GM04503 (cell line): ENCODE data around the gene APOBEC3A.
"Not testable (repeated sequence)": the region's sequence is repeated elsewhere in the genome, so short reads cannot be mapped to it uniquely, and the experiment has no call there.

Experiments used
- DNase-seq: peaks from one replicate; pipeline ENCODE4 v3.0.0-alpha.2; 2012; ENCODE audit warnings: low read depth

Gene APOBEC3A

DNA sequence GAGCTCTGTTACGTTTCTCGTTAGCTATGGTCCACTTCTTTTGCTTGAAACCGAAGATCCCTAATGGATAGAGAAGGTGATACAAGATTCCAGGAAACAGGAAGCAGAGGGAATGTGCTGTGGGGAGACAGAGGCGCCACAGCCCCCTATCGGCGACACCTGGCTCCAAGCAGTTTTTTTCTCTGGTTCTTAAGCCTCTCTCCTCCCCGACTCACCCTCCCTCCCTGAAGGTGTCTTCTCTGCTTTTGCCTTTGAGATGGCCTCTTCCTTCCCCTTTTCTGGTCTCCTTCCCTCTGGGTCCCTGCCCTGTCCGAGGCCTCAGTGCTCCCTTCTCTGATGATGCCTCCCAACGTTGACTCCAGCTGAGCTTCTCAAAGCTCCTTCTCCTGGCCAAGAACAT lies 14.2 kb upstream of the APOBEC3A start:
- DNase-seq = no peak

DNA sequence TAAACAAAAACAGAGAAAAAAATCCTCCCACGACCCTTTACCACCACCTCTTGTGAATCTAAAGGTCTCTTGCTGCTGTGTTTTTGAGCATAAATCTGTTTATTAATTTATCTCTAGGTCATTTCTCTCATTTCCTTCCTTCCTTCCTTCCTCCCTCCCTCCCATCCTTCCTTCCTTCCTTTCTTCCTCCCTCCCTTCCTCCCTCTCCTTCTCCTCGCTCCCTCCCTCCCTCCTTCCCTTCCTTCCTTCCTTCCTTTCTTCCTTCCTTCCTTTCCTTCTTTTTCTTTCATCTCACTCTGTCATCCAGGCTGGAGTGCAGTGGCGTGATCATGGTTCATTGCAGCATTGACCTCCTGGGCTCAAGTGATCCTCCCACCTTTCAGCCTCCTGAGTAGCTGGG lies 13.5 kb upstream of the APOBEC3A start:
- DNase-seq = no peak

DNA sequence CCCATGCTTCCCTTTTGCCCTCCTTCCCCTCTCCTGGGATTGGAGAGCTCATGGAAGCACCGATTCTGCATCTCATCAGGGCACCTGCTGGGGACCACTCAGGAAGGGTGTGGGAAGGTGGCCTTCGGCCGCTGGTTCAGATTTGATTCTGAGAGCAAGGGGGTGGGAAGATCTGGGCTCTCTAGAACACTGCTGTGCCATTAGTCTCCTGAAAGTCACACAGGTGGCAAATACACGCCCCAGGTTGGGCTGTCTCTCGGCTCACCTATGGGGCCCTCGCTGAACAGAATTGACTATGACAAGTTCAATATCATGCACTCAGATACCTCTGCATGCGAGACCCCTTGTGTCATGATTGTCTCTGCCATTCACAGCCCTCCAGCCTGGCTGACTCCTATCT lies 12.8 kb upstream of the APOBEC3A start:
- no peak for DNase-seq

DNA sequence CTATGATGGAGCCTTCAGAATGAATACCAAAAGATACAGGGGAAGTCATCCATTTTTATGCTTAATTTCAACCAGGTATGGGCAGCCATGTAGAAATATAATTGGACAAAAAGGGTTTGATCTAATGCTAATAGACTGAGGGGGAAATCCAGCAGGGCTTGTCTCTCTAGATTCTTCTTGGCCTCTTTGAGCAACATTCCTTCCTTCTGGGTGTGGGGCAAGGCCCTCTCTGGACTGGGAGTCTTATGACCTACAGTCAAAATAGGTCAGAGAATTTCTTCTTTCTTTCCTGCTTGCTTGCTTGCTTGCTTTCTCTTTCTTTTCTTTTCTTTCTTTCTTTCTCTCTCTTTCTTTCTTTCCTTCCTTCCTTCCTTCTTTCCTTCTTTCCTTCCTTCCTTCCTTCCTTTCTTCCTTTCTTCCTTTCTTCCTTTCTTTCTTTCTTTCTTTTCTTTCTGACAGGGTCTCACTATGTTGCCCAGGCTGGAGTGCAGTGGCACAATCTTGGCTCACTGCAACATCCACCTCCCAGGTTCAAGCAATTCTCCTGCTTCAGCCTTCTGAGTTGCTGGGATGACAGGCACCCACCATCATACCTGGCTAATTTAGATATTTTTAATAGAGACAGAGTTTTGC lies 11.6 kb upstream of the APOBEC3A start:
- not testable (repeated sequence) for DNase-seq

DNA sequence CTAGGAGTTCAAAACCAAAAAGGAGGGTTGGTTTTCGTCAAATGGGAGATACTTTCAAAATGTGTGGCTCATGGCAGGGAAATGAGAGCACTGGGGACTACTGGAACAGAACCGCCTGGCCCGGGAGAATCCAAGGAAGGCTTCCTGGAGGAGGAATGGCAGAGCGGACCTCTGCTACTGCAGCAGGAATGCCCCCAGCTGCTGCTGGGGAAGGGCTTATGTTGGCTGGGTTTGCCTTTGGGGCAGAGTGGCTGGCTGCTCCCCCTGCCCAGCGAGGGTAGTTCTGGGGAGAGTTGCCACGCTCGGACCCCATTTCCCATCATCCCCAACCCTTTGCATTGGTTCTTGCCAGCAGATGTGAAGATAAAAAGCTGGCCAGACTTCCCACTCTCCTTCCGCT lies 10.6 kb upstream of the APOBEC3A start:
- no peak for DNase-seq

DNA sequence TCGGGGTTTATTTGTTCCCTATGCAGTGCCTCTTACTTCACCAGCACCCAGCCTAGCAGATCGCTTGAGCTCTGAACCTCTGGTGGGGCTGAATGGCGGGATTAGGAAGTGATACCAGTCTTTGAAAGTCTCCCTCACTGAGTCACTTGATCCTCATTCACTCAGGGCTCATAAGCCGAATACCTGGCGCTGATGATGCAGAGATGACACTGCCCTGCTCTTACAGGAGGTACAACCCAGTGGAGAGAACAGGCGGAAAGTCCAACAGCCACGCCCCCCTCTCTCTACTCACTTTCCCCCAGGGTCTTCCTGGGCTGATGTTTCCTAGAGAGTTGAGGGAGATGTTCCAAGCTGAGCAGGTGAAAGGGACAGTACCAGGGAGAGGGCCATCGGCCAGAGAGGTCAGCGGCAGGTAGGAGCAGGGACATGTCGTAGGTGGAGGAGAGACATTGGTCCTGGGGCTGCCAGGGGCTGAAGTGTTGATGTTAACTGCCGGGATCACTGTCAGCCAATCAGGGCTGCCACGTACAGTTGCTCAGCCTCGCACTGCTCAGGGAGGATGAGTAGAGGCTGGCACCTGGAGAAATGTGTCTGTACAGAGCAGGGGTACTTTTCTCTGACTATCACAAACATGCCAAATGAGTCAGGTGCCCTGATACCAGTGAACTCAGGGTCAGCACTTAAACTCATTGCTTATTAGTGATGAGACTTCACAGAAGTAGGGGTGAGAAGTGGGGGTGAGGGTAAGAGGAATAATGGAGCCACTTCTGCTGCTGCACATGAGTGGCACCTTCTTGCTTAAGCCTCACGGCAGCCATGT lies 9.9 kb upstream of the APOBEC3A start:
- DNase-seq = no peak

DNA sequence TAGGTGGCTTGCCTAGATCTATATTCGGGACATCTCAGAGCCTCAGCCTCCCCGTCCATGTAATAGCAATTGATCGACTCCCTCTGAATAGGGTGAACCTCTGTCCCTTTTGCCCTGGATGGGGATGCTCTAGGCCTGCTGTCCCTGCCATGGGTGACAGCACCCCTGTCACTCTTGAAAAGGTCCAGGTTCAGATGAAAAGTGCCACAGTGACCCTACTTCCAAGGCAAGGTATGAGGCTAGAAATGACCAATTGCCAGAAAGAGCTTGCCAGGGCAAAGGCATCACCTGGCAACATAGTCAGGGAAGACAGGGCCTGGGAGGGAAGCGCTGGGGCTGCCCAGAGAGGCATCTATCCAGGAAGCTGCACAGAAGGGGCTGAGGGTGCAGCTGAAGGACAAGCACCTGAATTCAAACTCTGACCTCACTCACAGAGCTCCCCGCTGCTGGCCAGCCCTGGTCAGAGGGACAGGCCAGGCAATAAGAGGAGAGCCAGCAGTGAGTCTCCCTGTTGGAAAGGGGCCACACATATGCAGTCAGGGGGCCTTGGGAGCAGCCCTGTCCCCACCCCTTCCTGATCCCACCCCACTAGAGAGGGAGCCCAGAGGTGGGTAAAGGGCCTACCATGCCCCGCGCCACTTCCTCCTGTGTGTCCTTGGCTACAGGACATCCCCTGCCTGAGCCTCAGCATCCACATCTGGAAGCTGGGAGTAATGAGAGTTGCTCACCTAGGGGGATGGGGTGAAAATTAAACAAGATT lies 9.0 kb upstream of the APOBEC3A start:
- DNase-seq = no peak

DNA sequence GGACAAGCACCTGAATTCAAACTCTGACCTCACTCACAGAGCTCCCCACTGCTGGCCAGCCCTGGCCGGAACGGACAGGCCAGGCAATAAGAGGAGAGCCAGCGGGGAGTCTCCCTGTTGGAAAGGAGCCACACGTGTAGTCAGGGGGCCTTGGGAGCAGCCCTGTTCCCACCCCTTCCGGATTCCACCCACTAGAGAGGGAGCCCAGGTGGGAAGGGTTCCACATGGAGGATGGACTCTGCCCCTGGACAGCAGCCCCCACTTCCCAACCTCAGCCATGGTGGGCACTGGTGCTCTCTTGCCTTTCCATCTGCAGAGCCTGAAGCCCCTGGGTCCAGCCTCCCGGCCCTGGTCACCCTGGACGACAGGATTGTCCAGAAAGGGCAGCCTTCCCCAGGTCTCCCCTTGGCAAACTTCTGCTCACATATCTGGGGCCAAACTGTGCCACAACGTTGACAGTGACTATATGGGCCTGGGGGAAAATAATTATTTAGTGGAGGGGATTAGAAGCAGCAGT lies 7.5 kb upstream of the APOBEC3A start:
- no peak for DNase-seq

DNA sequence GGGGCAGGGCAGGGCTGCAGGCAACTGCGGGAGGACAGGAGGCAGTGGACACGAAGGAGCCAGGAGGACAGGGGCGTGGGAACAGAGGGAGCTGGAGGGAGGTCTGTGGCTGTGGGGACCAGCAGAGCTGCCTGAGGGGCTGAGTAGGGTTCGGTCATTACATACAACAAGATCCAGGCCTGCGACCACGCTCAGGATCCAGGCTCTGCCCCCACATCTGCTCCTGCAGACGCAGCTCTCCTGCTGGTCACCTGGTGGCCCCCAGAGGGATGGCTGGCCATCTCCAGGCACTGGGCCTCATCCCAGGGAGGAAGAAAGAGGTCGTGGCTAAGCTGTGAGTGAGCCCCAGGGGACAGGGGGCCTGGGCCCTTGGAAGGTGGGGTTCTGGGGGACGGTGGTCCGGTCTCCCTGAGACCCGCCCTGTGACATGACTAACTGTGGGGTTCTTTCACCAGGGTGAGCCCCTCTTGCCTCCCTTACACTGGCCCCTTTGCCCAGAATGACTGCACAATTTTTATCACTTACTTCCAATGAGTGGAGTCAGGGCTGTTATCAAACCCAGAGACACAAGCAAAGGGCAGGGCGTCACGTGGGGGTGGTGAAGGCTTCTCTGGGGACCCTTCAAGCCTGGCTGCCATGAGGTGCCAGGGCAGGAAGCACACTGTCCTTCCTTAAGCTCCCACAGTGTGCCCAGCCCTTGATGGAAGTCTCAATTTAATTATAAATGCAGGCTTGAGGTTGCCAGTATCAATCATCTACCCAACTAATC lies 6.7 kb upstream of the APOBEC3A start:
- no peak for DNase-seq

DNA sequence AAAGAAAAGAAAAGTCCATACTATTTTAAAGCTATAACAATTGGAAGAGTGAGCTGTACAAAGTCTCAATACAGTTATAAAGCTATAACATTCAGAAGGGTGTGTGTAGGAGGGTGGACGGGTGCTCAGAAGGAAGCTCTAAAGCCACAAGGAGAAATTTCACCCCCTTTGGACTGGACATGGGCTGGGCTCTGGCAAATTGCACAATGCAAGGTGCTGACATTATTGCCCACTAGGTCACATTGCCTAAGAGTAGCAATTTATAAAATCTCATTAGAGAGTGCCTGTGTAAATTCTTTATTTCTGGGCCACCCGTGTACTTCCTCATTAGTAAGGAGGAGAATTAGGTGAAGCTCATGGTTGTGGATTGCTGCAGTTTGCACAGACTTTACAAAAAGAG lies 5.7 kb upstream of the APOBEC3A start:
- no peak for DNase-seq

DNA sequence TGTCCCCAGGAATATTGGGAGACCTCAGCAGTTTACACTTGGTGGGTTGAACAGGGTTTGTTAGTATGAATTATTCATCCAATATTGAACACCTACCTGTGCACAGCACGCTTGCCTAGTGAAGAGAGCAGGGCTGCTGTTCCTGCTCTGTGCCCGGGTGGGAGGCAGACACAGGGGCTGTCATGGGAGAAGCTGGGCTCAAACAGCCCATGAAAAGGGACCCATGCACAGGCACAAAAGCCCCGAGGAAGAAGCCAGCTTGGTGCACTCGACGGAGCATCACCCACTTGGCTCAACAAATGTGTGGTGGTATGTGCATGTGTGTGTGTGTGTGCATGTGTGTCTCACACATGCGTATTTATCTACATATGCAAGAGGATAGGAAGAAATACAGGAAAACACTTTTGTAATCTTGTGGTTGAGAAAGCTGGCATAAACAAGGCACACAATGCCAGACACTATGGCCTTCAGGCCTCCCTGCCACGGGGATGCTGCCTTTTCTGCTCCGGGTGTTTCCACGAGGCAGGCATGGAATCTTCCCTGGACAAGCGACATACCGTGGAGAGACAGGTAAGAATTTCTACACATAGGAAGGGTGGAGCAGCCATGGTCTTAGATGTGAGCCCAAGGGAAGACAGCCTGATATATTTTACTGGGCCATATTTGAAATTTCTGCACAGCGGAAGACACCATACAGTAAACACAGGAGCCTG lies 5.0 kb upstream of the APOBEC3A start:
- DNase-seq = no peak

DNA sequence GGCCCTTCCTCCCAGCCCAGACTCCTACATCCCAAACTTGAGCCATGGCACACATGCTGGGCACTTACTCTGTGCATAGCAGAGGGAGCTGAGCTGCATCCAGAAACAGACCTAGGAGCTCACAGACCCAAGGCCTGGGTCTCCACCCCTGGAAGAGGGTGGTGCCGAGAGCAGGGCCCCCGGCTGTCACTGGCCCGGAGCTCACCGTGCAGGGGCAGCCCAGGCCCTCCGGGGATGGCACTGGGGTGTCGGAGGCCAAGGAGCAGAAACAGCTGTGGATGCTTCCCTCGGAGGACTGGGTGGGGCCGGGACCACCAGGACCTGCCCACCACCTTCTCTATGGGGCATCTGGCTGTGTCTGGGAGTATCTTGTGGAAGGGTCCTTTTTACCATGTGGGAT lies 4.3 kb upstream of the APOBEC3A start:
- no peak for DNase-seq

DNA sequence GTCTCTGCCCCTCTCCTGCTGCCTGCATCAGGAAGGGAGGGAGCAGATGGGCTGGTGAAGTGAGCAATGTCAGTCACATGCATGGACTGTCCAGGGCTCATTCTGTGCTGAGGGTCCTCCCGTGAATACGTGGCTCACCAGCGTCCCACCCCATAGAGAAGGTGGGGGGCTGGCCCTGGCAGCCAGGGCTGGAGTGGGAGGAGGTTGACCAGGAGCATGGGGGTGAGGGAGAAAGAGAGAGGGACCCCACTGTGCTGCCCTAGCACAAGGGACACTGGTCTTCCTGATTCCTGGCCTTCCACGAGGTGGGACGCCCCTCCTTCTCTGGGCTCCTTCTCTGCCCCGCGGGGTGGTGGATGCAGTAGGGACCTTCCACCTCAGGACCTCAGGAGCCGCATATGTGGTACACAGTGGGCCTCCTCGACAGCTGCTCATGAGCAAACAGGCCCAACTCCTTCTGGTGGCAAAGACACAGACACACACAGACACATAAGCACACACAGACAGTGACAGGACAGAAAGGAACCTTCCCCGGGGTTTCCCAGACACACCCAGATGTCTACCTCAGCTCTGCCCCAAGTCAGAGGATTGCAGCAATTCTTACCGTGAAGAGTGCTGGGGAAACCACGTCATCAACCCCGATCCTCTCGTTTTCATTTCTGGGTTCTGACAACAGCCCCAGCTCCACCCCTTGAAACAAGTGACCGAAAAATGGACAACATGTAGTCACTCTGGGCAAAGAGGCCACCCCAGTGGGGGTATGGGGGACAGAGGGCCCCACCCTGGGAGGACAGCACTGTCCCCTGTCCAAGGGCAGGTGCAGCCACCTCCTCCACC lies 3.6 kb upstream of the APOBEC3A start:
- no peak for DNase-seq

DNA sequence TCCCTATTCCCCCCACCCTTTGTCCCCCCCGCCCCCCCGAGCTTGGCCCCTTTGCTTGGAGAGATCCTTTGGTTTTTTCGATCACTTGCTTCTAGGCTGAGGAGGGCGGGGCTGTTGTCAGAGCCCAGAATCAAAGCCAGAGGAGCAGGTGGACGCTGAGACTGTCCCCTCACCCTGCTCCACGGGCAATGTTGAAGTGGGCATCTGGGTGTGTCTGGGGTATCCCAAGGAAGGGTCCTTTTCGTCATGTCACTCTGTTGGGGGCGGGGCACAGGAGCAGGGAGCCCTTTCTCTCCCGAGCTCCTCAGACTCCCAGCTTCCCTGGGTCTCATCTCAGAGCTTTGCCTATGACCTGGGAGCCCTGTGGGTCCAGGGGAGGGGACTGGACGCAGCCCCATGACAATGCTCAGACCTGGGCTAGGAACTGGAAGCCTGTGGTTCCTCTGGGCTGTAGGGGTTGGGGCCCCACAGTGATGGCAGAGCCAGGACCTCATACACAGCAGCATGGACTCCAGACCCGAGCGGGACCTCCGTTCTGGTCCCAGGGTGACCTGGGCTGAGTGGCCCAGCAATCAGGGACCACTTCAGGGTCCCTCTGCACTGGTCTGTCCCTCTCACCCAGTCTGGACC lies 2.9 kb upstream of the APOBEC3A start:
- no peak for DNase-seq

DNA sequence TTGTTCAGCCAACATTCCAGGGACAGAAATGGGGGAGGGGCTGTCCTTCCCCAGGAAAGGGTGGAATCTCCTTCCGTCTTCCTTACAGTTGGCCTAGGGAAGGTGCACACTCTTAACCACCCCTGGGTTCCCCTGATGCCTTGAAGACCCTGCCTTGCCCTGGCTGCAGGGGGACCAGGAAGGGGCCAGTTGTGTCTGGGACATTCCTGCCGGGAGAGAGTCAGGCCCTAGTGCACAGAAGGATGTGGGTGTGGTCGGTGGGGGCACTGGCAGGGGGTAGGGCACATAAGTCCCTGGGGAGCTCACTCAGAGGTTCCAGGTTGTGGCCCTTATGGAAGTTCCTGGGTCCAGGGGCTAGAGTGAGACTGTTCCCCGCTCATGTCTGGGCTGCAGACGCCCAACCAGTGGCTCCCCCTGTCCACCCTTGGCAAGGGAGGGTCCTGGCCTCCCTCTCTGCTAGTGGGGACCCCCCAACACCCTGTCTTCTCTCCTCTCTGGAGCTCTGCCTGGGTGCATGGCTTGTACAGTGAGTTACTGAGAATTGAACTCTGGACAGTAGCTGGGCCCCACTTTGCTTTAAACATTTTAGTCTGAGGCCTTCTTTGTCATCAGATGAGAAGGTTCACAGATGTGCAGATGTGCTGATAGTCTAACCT lies 2.0 kb upstream of the APOBEC3A start:
- DNase-seq = no peak

DNA sequence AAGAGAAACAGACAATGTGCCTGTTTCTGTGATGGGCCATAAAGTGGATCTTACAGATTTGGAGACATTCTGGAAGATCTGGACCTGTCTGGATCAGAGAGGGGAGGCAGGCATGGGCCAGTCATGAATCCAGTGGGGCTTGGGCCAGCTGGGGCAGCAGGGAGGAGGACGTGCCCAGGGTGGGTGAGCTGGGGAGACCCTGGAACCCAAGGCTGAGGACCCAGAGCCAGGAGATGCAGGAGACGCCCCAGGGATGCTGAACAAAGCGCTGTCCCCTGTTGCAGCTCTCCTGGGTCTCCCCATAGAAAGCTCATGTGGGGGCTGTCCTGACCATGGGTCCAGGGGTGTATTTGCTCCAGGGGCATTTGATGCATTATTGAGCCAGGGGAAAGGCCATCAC lies 1.5 kb upstream of the APOBEC3A start:
- DNase-seq = no peak

DNA sequence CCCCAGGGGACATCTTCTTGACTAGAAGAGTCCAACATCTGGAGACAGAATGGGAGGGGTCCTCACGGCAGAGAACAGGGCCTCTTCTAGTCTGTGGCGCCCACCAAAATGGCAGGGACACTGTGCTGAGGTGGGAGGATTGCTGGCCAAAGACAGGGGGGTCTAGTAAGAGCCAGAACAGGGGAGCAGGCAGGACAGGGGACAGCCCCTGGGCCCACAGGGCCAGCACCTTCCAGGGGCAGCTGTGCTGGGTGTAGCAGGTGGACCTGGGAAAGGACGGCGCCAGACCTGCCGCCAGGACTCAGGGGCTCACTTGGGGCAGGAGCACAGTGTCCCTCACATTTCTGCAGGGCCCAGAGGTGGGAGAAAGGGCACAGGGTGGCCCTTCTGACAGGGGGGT lies 858 bp upstream of the APOBEC3A start:
- no peak for DNase-seq

DNA sequence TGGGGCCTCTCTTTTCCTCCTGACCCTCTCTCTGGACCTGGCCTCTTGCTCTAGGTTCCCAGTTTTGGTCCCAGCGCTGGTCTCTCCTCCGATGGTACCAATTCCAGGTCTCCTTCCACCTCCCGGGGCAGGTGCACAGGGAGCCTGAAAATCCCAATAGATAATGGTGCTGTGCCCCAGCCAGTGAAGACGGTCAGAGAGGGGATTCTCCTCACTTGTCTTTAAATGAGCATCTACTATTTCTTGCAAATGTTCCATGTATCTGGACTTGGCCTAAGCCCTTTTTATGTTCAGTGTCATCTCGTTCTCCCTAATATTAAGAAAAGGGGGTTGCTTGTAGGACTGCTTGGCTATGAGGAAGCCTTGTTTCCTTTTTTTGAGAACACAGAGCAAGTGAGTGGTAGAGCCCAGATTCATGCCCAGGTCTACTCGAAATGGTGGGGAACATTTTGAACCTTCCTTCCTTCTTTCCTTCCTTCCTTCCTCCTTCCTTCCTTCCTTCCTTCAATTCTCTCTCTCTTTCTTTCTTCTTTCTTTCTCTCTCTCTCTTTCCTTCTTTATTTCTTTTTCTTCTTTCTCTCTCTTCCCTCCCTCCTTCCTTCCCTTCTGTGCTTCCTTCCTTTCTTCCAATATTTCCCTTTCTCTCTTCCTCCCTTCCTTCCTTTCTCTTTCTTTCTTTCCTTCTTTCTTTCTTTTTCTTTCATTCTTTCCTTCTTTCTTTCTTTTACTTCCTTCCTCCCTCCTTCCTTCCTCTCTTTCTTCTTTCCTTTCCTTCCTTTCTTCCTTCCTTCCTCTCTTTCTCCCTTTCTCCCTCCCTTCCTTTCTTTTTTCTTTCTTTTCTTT lies 620 bp downstream of the APOBEC3A start:
- DNase-seq = no peak

DNA sequence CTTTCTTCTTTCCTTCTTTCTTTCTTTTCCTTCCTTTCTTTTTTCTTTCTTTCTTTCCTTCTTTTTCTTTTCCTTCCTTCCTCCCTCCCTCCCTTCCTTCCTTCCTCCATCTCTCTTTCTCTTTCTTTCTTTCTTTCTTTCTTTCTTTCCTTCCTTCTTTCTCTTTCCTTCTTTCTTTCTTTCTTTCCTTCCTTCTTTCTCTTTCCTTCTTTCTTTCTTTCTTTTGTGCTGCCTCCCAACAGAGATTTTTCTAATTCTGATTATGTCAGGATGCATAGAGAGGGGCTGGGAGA lies 1.2 kb downstream of the APOBEC3A start:
- not testable (repeated sequence) for DNase-seq
